SH-SY5Y (cell line): Measurements from ENCODE around the gene CLPSL2.

ENCODE experiments used
- GATA2 ChIP-seq: IDR thresholded peaks from 2 replicates; pipeline ENCODE4 v1.6.1; 2011; ENCODE audit warnings: mild to moderate bottlenecking, low read depth, low read length
- GATA3 ChIP-seq: IDR thresholded peaks from 2 replicates; pipeline ENCODE4 v1.6.1; 2011; ENCODE audit warnings: low read depth, mild to moderate bottlenecking, low read length, moderate library complexity

DNA sequence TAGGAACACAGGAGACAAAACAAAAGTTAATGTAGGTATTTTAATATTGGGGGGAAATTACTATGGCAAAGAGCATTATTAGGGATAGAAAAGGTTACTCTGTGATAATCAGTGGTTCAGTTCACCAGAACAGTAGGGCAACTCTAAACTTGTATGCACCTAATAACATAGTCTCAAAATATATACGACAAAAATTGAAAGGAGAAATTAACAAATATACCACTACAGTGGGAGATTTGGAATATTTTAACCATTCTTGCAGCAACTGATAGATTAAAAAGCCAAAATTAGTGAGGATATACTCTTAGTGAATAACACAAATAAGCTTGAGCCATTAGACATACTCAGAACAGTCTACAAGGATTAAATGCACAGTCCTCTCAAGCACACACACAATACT is 28.5 kb upstream of the CLPSL2 start:
- TF ChIP-seq GATA3: no peak
- no peak for TF ChIP-seq GATA2
